WTC11 (cell line): ENCODE measurements around the gene KRABD2.

ENCODE experiments used
- ATAC-seq: fragments of 200-7000 bp; cut with Tn5 transposase; 2 replicates; pipeline ENCODE4 v1.10.0; 2021; ENCODE audit warnings: mild to moderate bottlenecking, moderate library complexity
- CTCF ChIA-PET: fragments of 300-600 bp; sonication (Branson Sonifier 250); formaldehyde crosslinking; loops from one replicate; lab custom pipeline; 2021; ENCODE audit warnings: antibody characterized with exemption; lab: Charles Lee
- POLR2A ChIA-PET: fragments of 350-600 bp; sonication (Branson Sonifier 250); formaldehyde crosslinking; loops from one replicate; lab custom pipeline; 2021; ENCODE audit warnings: antibody characterized with exemption; lab: Charles Lee
- DNase-seq: peaks from one replicate; pipeline ENCODE4 v3.0.0; 2021; ENCODE audit warnings: low spot score
- H3K27ac Mint-ChIP-seq: 2 replicates; pipeline ENCODE4 v1.8.0; 2021; ENCODE audit warnings: mixed read lengths
- H3K27me3 Mint-ChIP-seq: 2 replicates; pipeline ENCODE4 v1.8.0; 2021; ENCODE audit warnings: low read depth, mild to moderate bottlenecking, moderate library complexity, mixed read lengths
- H3K36me3 Mint-ChIP-seq: 2 replicates; pipeline ENCODE4 v1.8.0; 2021; ENCODE audit warnings: mixed read lengths
- H3K4me1 Mint-ChIP-seq: 2 replicates; pipeline ENCODE4 v1.8.0; 2022; ENCODE audit warnings: mixed read lengths
- H3K4me3 Mint-ChIP-seq: 2 replicates; pipeline ENCODE4 v1.8.0; 2021; ENCODE audit warnings: mild to moderate bottlenecking, moderate library complexity, mixed read lengths
- H3K9me3 Mint-ChIP-seq: 2 replicates; pipeline ENCODE4 v1.8.0; 2021; ENCODE audit warnings: mixed read lengths
- CREB1 ChIP-seq: sonication (generic); formaldehyde crosslinking; IDR thresholded peaks from 2 replicates; pipeline ENCODE4 v1.8.0; 2023; ENCODE audit warnings: mild to moderate bottlenecking, missing genetic modification reagents
- E2F5 ChIP-seq: sonication (generic); formaldehyde crosslinking; IDR thresholded peaks from 2 replicates; pipeline ENCODE4 v1.8.1; 2022; ENCODE audit warnings: mild to moderate bottlenecking, moderate library complexity, missing genetic modification reagents
- FOXK1 ChIP-seq: sonication (generic); formaldehyde crosslinking; IDR thresholded peaks from 2 replicates; pipeline ENCODE4 v1.8.0; 2022; ENCODE audit warnings: mild to moderate bottlenecking, moderate library complexity, missing genetic modification reagents
- GABPB1 ChIP-seq: sonication (generic); formaldehyde crosslinking; IDR thresholded peaks from 2 replicates; pipeline ENCODE4 v1.8.1; 2023; ENCODE audit warnings: mild to moderate bottlenecking, missing genetic modification reagents
- GRHL2 ChIP-seq: fragments of 250-450 bp; sonication (Bioruptor Pico); IDR thresholded peaks from 2 replicates; pipeline ENCODE4 v1.8.0; 2022; ENCODE audit warnings: mild to moderate bottlenecking, moderate library complexity; ENCODE audit not compliant: insufficient replicate concordance, severe bottlenecking
- HMGA2 ChIP-seq: fragments of 250-450 bp; sonication (Bioruptor Pico); IDR thresholded peaks from 2 replicates; pipeline ENCODE4 v1.4.0; 2021; ENCODE audit warnings: mild to moderate bottlenecking, moderate library complexity
- IRF2 ChIP-seq: sonication (generic); formaldehyde crosslinking; IDR thresholded peaks from 2 replicates; pipeline ENCODE4 v1.8.0; 2022; ENCODE audit warnings: low read depth, missing genetic modification reagents, borderline replicate concordance
- KAT7 ChIP-seq: sonication (generic); formaldehyde crosslinking; IDR thresholded peaks from 2 replicates; pipeline ENCODE4 v1.8.1; 2023; ENCODE audit warnings: missing genetic modification reagents, mild to moderate bottlenecking, borderline replicate concordance
- MYBL2 ChIP-seq: sonication (generic); formaldehyde crosslinking; IDR thresholded peaks from 2 replicates; pipeline ENCODE4 v1.8.1; 2023; ENCODE audit warnings: mild to moderate bottlenecking, moderate library complexity, missing genetic modification reagents
- NFATC4 ChIP-seq: fragments of 250-450 bp; sonication (Bioruptor Pico); IDR thresholded peaks from 2 replicates; pipeline ENCODE4 v1.9.0; 2021; ENCODE audit warnings: mild to moderate bottlenecking
- NFE2L1 ChIP-seq: sonication (generic); formaldehyde crosslinking; IDR thresholded peaks from 2 replicates; pipeline ENCODE4 v1.8.1; 2023; ENCODE audit warnings: missing genetic modification reagents
- NR1H2 ChIP-seq: sonication (generic); formaldehyde crosslinking; IDR thresholded peaks from 2 replicates; pipeline ENCODE4 v1.9.0; 2021; ENCODE audit warnings: mild to moderate bottlenecking, moderate library complexity, missing genetic modification reagents
- PRRX2 ChIP-seq: fragments of 250-450 bp; sonication (Bioruptor Pico); IDR thresholded peaks from 2 replicates; pipeline ENCODE4 v1.8.0; 2021; ENCODE audit warnings: mild to moderate bottlenecking
- RELA ChIP-seq: sonication (generic); formaldehyde crosslinking; IDR thresholded peaks from 2 replicates; pipeline ENCODE4 v1.8.1; 2022; ENCODE audit warnings: missing genetic modification reagents, mild to moderate bottlenecking, borderline replicate concordance
- SMAD3 ChIP-seq: sonication (generic); formaldehyde crosslinking; IDR thresholded peaks from 2 replicates; pipeline ENCODE4 v1.8.0; 2022; ENCODE audit warnings: missing genetic modification reagents, mild to moderate bottlenecking, borderline replicate concordance
- SMAD4 ChIP-seq: sonication (generic); formaldehyde crosslinking; IDR thresholded peaks from 2 replicates; pipeline ENCODE4 v1.8.0; 2022; ENCODE audit warnings: mild to moderate bottlenecking, missing genetic modification reagents
- SP1 ChIP-seq: sonication (generic); formaldehyde crosslinking; conservative IDR thresholded peaks from 2 replicates; pipeline ENCODE4 v1.8.1; 2022; ENCODE audit warnings: missing genetic modification reagents
- ZNF232 ChIP-seq: sonication (generic); formaldehyde crosslinking; IDR thresholded peaks from 2 replicates; pipeline ENCODE4 v1.8.0; 2022; ENCODE audit warnings: mild to moderate bottlenecking, missing genetic modification reagents
- ZNF281 ChIP-seq: sonication (generic); formaldehyde crosslinking; IDR thresholded peaks from 2 replicates; pipeline ENCODE4 v1.8.0; 2023; ENCODE audit warnings: mild to moderate bottlenecking, missing genetic modification reagents
- ZNF671 ChIP-seq: fragments of 250-450 bp; sonication (Bioruptor Pico); IDR thresholded peaks from 2 replicates; pipeline ENCODE4 v1.8.0; 2021; ENCODE audit warnings: mild to moderate bottlenecking
- TF ChIP-seq, protein P1 (sequence below): sonication (generic); formaldehyde crosslinking; IDR thresholded peaks from 2 replicates; pipeline ENCODE4 v1.8.0; 2023; ENCODE audit warnings: missing genetic modification reagents, mild to moderate bottlenecking, borderline replicate concordance
- TF ChIP-seq, protein P2 (sequence below): sonication (generic); formaldehyde crosslinking; IDR thresholded peaks from 2 replicates; pipeline ENCODE4 v1.8.0; 2022; ENCODE audit warnings: mild to moderate bottlenecking, missing genetic modification reagents
- TF ChIP-seq, protein P3 (sequence below): sonication (generic); formaldehyde crosslinking; IDR thresholded peaks from 2 replicates; pipeline ENCODE4 v1.8.0; 2022; ENCODE audit warnings: mild to moderate bottlenecking, missing genetic modification reagents

The KRABD2 gene

GRCh38 chr17:8333281-8333680 lies 43.2 kb downstream of the KRABD2 start:
- Mint-ChIP-seq H3K36me3 (no peaks in the 10 kb centered on the region), H3K4me3 (no peak overlapping the region)
- TF ChIP-seq CREB1 (CRISPR knock-in tag) = no peak
- no peak for TF ChIP-seq GRHL2 (CRISPR knock-in tag)
- no peak for TF ChIP-seq FOXK1 (CRISPR knock-in tag)
- no peak for TF ChIP-seq PRRX2 (CRISPR knock-in tag)
- no peak for TF ChIP-seq SMAD3
- no peak for TF ChIP-seq E2F5 (CRISPR knock-in tag)
- TF ChIP-seq, protein P1, sequence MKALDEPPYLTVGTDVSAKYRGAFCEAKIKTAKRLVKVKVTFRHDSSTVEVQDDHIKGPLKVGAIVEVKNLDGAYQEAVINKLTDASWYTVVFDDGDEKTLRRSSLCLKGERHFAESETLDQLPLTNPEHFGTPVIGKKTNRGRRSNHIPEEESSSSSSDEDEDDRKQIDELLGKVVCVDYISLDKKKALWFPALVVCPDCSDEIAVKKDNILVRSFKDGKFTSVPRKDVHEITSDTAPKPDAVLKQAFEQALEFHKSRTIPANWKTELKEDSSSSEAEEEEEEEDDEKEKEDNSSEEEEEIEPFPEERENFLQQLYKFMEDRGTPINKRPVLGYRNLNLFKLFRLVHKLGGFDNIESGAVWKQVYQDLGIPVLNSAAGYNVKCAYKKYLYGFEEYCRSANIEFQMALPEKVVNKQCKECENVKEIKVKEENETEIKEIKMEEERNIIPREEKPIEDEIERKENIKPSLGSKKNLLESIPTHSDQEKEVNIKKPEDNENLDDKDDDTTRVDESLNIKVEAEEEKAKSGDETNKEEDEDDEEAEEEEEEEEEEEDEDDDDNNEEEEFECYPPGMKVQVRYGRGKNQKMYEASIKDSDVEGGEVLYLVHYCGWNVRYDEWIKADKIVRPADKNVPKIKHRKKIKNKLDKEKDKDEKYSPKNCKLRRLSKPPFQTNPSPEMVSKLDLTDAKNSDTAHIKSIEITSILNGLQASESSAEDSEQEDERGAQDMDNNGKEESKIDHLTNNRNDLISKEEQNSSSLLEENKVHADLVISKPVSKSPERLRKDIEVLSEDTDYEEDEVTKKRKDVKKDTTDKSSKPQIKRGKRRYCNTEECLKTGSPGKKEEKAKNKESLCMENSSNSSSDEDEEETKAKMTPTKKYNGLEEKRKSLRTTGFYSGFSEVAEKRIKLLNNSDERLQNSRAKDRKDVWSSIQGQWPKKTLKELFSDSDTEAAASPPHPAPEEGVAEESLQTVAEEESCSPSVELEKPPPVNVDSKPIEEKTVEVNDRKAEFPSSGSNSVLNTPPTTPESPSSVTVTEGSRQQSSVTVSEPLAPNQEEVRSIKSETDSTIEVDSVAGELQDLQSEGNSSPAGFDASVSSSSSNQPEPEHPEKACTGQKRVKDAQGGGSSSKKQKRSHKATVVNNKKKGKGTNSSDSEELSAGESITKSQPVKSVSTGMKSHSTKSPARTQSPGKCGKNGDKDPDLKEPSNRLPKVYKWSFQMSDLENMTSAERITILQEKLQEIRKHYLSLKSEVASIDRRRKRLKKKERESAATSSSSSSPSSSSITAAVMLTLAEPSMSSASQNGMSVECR (CRISPR knock-in tag) = no peak
- TF ChIP-seq, protein P2, sequence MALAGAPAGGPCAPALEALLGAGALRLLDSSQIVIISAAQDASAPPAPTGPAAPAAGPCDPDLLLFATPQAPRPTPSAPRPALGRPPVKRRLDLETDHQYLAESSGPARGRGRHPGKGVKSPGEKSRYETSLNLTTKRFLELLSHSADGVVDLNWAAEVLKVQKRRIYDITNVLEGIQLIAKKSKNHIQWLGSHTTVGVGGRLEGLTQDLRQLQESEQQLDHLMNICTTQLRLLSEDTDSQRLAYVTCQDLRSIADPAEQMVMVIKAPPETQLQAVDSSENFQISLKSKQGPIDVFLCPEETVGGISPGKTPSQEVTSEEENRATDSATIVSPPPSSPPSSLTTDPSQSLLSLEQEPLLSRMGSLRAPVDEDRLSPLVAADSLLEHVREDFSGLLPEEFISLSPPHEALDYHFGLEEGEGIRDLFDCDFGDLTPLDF = no peak
- TF ChIP-seq GABPB1 (CRISPR knock-in tag) = no peak
- no peak for TF ChIP-seq MYBL2 (CRISPR knock-in tag)
- TF ChIP-seq SP1 (CRISPR knock-in tag) = no peak
- no peak for TF ChIP-seq NFATC4 (CRISPR knock-in tag)
- TF ChIP-seq SMAD4 = no peak
- TF ChIP-seq, all 79 proteins: peak for 0
- no peak for ATAC-seq
- ChIA-PET POLR2A (no interaction called here), CTCF (no interaction called here)
- peaks cover 1% of the 10 kb centered on the region; the same call in 1 of the 2 replicates for H3K27me3 Mint-ChIP-seq
- no peak for DNase-seq
- H3K9me3 Mint-ChIP-seq = no peaks in the 10 kb centered on the region; the same call in 1 of the 2 replicates
- H3K4me1 Mint-ChIP-seq = peaks cover 10% of the 10 kb centered on the region
- H3K27ac Mint-ChIP-seq = no peak overlapping the region

- H3K27ac Mint-ChIP-seq = no peak overlapping the region
- no peak for TF ChIP-seq ZNF671 (CRISPR knock-in tag)
- TF ChIP-seq KAT7 (CRISPR knock-in tag) = no peak
- no peak for TF ChIP-seq PRRX2 (CRISPR knock-in tag)
- TF ChIP-seq RELA (CRISPR knock-in tag) = no peak
- TF ChIP-seq, protein P3, sequence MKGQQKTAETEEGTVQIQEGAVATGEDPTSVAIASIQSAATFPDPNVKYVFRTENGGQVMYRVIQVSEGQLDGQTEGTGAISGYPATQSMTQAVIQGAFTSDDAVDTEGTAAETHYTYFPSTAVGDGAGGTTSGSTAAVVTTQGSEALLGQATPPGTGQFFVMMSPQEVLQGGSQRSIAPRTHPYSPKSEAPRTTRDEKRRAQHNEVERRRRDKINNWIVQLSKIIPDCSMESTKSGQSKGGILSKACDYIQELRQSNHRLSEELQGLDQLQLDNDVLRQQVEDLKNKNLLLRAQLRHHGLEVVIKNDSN = no peak
- TF ChIP-seq IRF2 (CRISPR knock-in tag) = no peak
- no peak for TF ChIP-seq ZNF281 (CRISPR knock-in tag)
- no peak for TF ChIP-seq NFE2L1
- TF ChIP-seq FOXK1 (CRISPR knock-in tag) = no peak
- no peak for TF ChIP-seq NR1H2 (CRISPR knock-in tag)
- TF ChIP-seq ZNF232 = no peak
- TF ChIP-seq HMGA2 (CRISPR knock-in tag) = no peak
- H3K27me3 Mint-ChIP-seq = peaks cover 7% of the 10 kb centered on the region
- DNase-seq (no peak), ATAC-seq (peak; percentile 52)
- no peaks in the 10 kb centered on the region; the same call in 1 of the 2 replicates for H3K9me3 Mint-ChIP-seq
- H3K4me1 Mint-ChIP-seq = peaks cover 4% of the 10 kb centered on the region
- CTCF ChIA-PET = interaction anchor here (0.7 kb wide), 1 partner anchor 77 kb away, joined by 3 read pairs; no protein-coding TSS in a partner anchor
- no peak overlapping the region for H3K4me3 Mint-ChIP-seq
- H3K36me3 Mint-ChIP-seq = no peaks in the 10 kb centered on the region
- POLR2A ChIA-PET = no interaction called here
Observed at GRCh38 chr17:8332688-8333087, 43.8 kb downstream of the KRABD2 start.
